Mammary epithelial cell (primary cell): ENCODE data around the gene SCN1B.
"Not testable (repeated sequence)": the region's sequence is repeated elsewhere in the genome, so short reads cannot be mapped to it uniquely, and the experiment has no call there.

Source experiments
- EZH2 ChIP-seq: IDR thresholded peaks from 2 replicates; pipeline ENCODE4 v1.6.1; 2012; ENCODE audit warnings: low read length, inconsistent platforms, borderline replicate concordance
- TF ChIP-seq, protein P1 (sequence below), 2 donors: IDR thresholded peaks in 1 of 2; conservative IDR thresholded peaks in 1 of 2; 2 replicates each; pipeline ENCODE4 v1.5.1; 2011 to 2012; ENCODE audit warnings: inconsistent platforms in 2 of 2, low read length in 2 of 2, mild to moderate bottlenecking in 2 of 2, control low read depth in 1 of 2, low read depth in 1 of 2; ENCODE audit not compliant: insufficient read depth in 1 of 2; ENCODE audit errors: extremely low read depth in 1 of 2

GRCh38 chr19:35006007-35006341 lies 24.3 kb upstream of the SCN1B start:
- TF ChIP-seq, protein P1, sequence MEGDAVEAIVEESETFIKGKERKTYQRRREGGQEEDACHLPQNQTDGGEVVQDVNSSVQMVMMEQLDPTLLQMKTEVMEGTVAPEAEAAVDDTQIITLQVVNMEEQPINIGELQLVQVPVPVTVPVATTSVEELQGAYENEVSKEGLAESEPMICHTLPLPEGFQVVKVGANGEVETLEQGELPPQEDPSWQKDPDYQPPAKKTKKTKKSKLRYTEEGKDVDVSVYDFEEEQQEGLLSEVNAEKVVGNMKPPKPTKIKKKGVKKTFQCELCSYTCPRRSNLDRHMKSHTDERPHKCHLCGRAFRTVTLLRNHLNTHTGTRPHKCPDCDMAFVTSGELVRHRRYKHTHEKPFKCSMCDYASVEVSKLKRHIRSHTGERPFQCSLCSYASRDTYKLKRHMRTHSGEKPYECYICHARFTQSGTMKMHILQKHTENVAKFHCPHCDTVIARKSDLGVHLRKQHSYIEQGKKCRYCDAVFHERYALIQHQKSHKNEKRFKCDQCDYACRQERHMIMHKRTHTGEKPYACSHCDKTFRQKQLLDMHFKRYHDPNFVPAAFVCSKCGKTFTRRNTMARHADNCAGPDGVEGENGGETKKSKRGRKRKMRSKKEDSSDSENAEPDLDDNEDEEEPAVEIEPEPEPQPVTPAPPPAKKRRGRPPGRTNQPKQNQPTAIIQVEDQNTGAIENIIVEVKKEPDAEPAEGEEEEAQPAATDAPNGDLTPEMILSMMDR (conservative IDR thresholded peaks at IDR 0.05 in 1 of 2, IDR thresholded peaks at IDR 0.05 in 1 of 2; ENCODE audit: extremely low read depth in 1 of 2, insufficient read depth in 1 of 2, low read depth in 1 of 2, low read length in 2 of 2): not testable (repeated sequence)
- TF ChIP-seq EZH2: not testable (repeated sequence)
